HG03097 (cell line): ENCODE results near the gene EMC7.
"Not testable (repeated sequence)": the region's sequence is repeated elsewhere in the genome, so short reads cannot be mapped to it uniquely, and the experiment has no call there.

Experiments used
- ATAC-seq: cut with Tn5 transposase; IDR thresholded peaks from one replicate; pipeline ENCODE4 v1.9.1; 2021; ENCODE audit not compliant: unreplicated experiment, low FRiP score

Gene EMC7

GRCh38 chr15:34099914-34100313 lies 1.7 kb downstream of the EMC7 start:
- ATAC-seq, result no peak

GRCh38 chr15:34085746-34086145 lies 15.9 kb downstream of the EMC7 start:
- no peak for ATAC-seq

- ATAC-seq, result no peak
Observed at GRCh38 chr15:34084086-34084485, 17.6 kb downstream of the EMC7 start.

GRCh38 chr15:34079904-34080303 lies 21.8 kb downstream of the EMC7 start:
- no peak for ATAC-seq

GRCh38 chr15:34078900-34079299 lies 22.8 kb downstream of the EMC7 start:
- ATAC-seq, result no peak

- no peak for ATAC-seq
Observed at GRCh38 chr15:34076785-34077184, 24.9 kb downstream of the EMC7 start.

- ATAC-seq, result no peak
Observed at GRCh38 chr15:34070003-34070402, 31.7 kb downstream of the EMC7 start.

GRCh38 chr15:34065941-34066340 lies 35.7 kb downstream of the EMC7 start:
- ATAC-seq, result no peak

- ATAC-seq, result no peak
Observed at GRCh38 chr15:34065261-34065660, 36.4 kb downstream of the EMC7 start.

- ATAC-seq, result no peak
Observed at GRCh38 chr15:34064438-34064837, 37.2 kb downstream of the EMC7 start.

- no peak for ATAC-seq
Observed at GRCh38 chr15:34059946-34060345, 41.7 kb downstream of the EMC7 start.

- no peak for ATAC-seq
Observed at GRCh38 chr15:34059476-34059875, 42.2 kb downstream of the EMC7 start.

GRCh38 chr15:34056911-34057310 lies 44.8 kb downstream of the EMC7 start:
- ATAC-seq, result no peak

GRCh38 chr15:34055868-34056595 lies 45.6 kb downstream of the EMC7 start:
- no peak for ATAC-seq

- no peak for ATAC-seq
Observed at GRCh38 chr15:34054081-34054707, 47.5 kb downstream of the EMC7 start.

GRCh38 chr15:34050385-34050784 lies 51.3 kb downstream of the EMC7 start:
- not testable (repeated sequence) for ATAC-seq

- ATAC-seq, result no peak
Observed at GRCh38 chr15:34049112-34049511, 52.5 kb downstream of the EMC7 start.

- no peak for ATAC-seq
Observed at GRCh38 chr15:34047893-34048775, 53.5 kb downstream of the EMC7 start.

- ATAC-seq, result no peak
Observed at GRCh38 chr15:34046471-34047145, 55.1 kb downstream of the EMC7 start.

GRCh38 chr15:34043813-34044212 lies 57.8 kb downstream of the EMC7 start:
- no peak for ATAC-seq

- no peak for ATAC-seq
Observed at GRCh38 chr15:34043391-34043790, 58.3 kb downstream of the EMC7 start.
